Mucosa of rectum (tissue), 2 donors: Measurements from ENCODE around the gene MYH9.

Experiments
- H3K27ac ChIP-seq, 2 donors: one replicate each; pipeline ENCODE4 v1.7.0; 2013; ENCODE audit warnings: inconsistent platforms in 2 of 2, low read depth in 2 of 2, low read length in 2 of 2
- H3K27me3 ChIP-seq, 2 donors: one replicate each; pipeline ENCODE4 v1.7.0; 2013; ENCODE audit warnings: low read length in 2 of 2; ENCODE audit not compliant: control insufficient read depth in 2 of 2, insufficient read depth in 2 of 2
- H3K36me3 ChIP-seq, 2 donors: one replicate each; pipeline ENCODE4 v1.7.0; 2013; ENCODE audit warnings: low read length in 2 of 2; ENCODE audit not compliant: control insufficient read depth in 2 of 2, insufficient read depth in 2 of 2
- H3K4me1 ChIP-seq, 2 donors: one replicate each; pipeline ENCODE4 v1.7.0; 2013; ENCODE audit warnings: low read length in 2 of 2, mild to moderate bottlenecking in 1 of 2; ENCODE audit not compliant: control insufficient read depth in 2 of 2, insufficient read depth in 2 of 2
- H3K4me3 ChIP-seq, 2 donors: one replicate each; pipeline ENCODE4 v1.7.0; 2013; ENCODE audit warnings: low read length in 2 of 2
- H3K9ac ChIP-seq, 2 donors: one replicate each; pipeline ENCODE4 v1.7.0; 2013; ENCODE audit warnings: low read length in 2 of 2, low read depth in 1 of 2, mild to moderate bottlenecking in 1 of 2
- H3K9me3 ChIP-seq, 2 donors: one replicate each; pipeline ENCODE4 v1.7.0; 2013; ENCODE audit warnings: low read length in 2 of 2; ENCODE audit not compliant: control insufficient read depth in 2 of 2
- donor health status: healthy.
- donor health status: Normal muscosa, but diverticular disease.

Gene MYH9

GRCh38 chr22:36332623-36333332, 55.0 kb downstream of the MYH9 start:
- Histone ChIP-seq H3K27me3 (no peaks in the 10 kb centered on the region), H3K9ac (peak overlapping the region; percentile 66 to 68), H3K36me3 (peaks cover 67 to 83% of the 10 kb centered on the region in 2 donors), H3K4me1 (peaks cover 88 to 91% of the 10 kb centered on the region in 2 donors), H3K4me3 (peak overlapping the region in 1 of 2 donors; percentile 34), H3K27ac (peak overlapping the region; percentile 90 to 95), H3K9me3 (no peaks in the 10 kb centered on the region)

- H3K9me3 ChIP-seq: no peaks in the 10 kb centered on the region
- H3K27me3 ChIP-seq: no peaks in the 10 kb centered on the region
- peak overlapping the region; percentile 66 to 68 for H3K9ac ChIP-seq
- H3K4me3 ChIP-seq: peak overlapping the region in 1 of 2 donors; percentile 35
- peaks cover 67 to 83% of the 10 kb centered on the region in 2 donors for H3K36me3 ChIP-seq
- peak overlapping the region; percentile 90 to 95 for H3K27ac ChIP-seq
- H3K4me1 ChIP-seq: peaks cover 88 to 95% of the 10 kb centered on the region in 2 donors
These were observed 55.7 kb downstream of the MYH9 start for GRCh38 chr22:36331912-36332622.

- H3K9me3 ChIP-seq: no peaks in the 10 kb centered on the region
- H3K27ac ChIP-seq: peak overlapping the region; percentile 90 to 95
- H3K9ac ChIP-seq: peak overlapping the region; percentile 66 to 68
- H3K36me3 ChIP-seq: peaks cover 67 to 83% of the 10 kb centered on the region in 2 donors
- H3K27me3 ChIP-seq: no peaks in the 10 kb centered on the region
- peak overlapping the region in 1 of 2 donors; percentile 35 for H3K4me3 ChIP-seq
- H3K4me1 ChIP-seq: peaks cover 85 to 93% of the 10 kb centered on the region in 2 donors
These were observed 56.4 kb downstream of the MYH9 start for GRCh38 chr22:36331306-36331911.

- H3K27me3 ChIP-seq: no peaks in the 10 kb centered on the region
- no peaks in the 10 kb centered on the region for H3K9me3 ChIP-seq
- H3K27ac ChIP-seq: peak overlapping the region; percentile 90 to 95
- H3K4me3 ChIP-seq: peak overlapping the region in 1 of 2 donors; percentile 35
- H3K9ac ChIP-seq: peak overlapping the region; percentile 54 to 68
- H3K4me1 ChIP-seq: peaks cover 85 to 94% of the 10 kb centered on the region in 2 donors
- peaks cover 67 to 83% of the 10 kb centered on the region in 2 donors for H3K36me3 ChIP-seq
These were observed 57.0 kb downstream of the MYH9 start for GRCh38 chr22:36330655-36331305.

GRCh38 chr22:36330127-36330526, 57.6 kb downstream of the MYH9 start:
- Histone ChIP-seq H3K4me1 (peaks cover 85 to 95% of the 10 kb centered on the region in 2 donors), H3K27me3 (no peaks in the 10 kb centered on the region), H3K27ac (peak overlapping the region; percentile 90 to 95), H3K36me3 (peaks cover 67 to 81% of the 10 kb centered on the region in 2 donors), H3K9ac (no peak overlapping the region), H3K9me3 (no peaks in the 10 kb centered on the region), H3K4me3 (no peak overlapping the region)

- Histone ChIP-seq H3K9ac (peak overlapping the region; percentile 36 to 56), H3K36me3 (peaks cover 65 to 78% of the 10 kb centered on the region in 2 donors), H3K4me3 (peak overlapping the region in 1 of 2 donors; percentile 11), H3K9me3 (no peaks in the 10 kb centered on the region), H3K4me1 (peaks cover 84 to 95% of the 10 kb centered on the region in 2 donors), H3K27ac (peak overlapping the region; percentile 90 to 95), H3K27me3 (no peaks in the 10 kb centered on the region)
These were observed 58.3 kb downstream of the MYH9 start for GRCh38 chr22:36329254-36330078.

- H3K27ac ChIP-seq: peak overlapping the region; percentile 90 to 95
- peaks cover 79 to 92% of the 10 kb centered on the region in 2 donors for H3K4me1 ChIP-seq
- no peaks in the 10 kb centered on the region for H3K9me3 ChIP-seq
- peaks cover 67 to 79% of the 10 kb centered on the region in 2 donors for H3K36me3 ChIP-seq
- no peak overlapping the region for H3K4me3 ChIP-seq
- no peaks in the 10 kb centered on the region for H3K27me3 ChIP-seq
- peak overlapping the region; percentile 36 to 56 for H3K9ac ChIP-seq
These were observed 59.0 kb downstream of the MYH9 start for GRCh38 chr22:36328635-36329253.

GRCh38 chr22:36327922-36328551, 59.7 kb downstream of the MYH9 start:
- no peaks in the 10 kb centered on the region for H3K27me3 ChIP-seq
- H3K36me3 ChIP-seq: peaks cover 71 to 80% of the 10 kb centered on the region in 2 donors
- peak overlapping the region; percentile 90 to 95 for H3K27ac ChIP-seq
- H3K9me3 ChIP-seq: no peaks in the 10 kb centered on the region
- H3K9ac ChIP-seq: peak overlapping the region; percentile 36
- H3K4me3 ChIP-seq: no peak overlapping the region
- peaks cover 74 to 92% of the 10 kb centered on the region in 2 donors for H3K4me1 ChIP-seq
